Measurements from ENCODE around the gene XYLT1.

Gene XYLT1

DNA sequence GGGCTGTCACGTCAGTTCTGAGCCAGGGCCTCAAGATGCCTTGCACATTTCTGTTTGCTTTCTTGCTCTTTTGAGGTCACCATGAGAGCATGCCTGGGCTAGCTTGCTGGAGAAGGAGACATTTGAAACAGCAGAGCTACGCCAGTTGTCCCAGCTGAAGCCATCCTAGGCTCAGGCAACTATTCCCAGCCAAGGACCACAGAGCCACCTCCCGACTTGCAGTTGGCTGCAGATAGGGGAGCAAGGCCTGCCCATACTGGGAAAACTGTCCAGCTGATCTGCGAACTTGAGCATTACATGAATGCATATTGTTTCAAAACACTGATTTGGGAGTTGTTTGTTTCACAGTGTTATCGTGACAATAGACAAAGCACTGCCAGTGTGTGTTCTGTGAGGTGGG lies 340.8 kb downstream of the XYLT1 start:
- no peak overlapping the region for H3K4me3 ChIP-seq (IDR thresholded peaks at IDR 0.05; ENCODE audit: insufficient read depth, low read depth, low read length)
- no peak overlapping the region for H3K4me2 ChIP-seq
- no peaks in the 10 kb centered on the region for H3K27me3 ChIP-seq (ENCODE audit: insufficient read depth, low read depth)

GRCh38 chr16:17128791-17129190 lies 342.0 kb downstream of the XYLT1 start:
- no peak overlapping the region for H2AFZ ChIP-seq (ENCODE audit: low read depth)
- no peaks in the 10 kb centered on the region for H3K36me3 ChIP-seq (ENCODE audit: insufficient read depth)
- no peak overlapping the region for H3K4me3 ChIP-seq (IDR thresholded peaks at IDR 0.05; ENCODE audit: insufficient read depth, low read depth, low read length)
- TF ChIP-seq, protein P1, sequence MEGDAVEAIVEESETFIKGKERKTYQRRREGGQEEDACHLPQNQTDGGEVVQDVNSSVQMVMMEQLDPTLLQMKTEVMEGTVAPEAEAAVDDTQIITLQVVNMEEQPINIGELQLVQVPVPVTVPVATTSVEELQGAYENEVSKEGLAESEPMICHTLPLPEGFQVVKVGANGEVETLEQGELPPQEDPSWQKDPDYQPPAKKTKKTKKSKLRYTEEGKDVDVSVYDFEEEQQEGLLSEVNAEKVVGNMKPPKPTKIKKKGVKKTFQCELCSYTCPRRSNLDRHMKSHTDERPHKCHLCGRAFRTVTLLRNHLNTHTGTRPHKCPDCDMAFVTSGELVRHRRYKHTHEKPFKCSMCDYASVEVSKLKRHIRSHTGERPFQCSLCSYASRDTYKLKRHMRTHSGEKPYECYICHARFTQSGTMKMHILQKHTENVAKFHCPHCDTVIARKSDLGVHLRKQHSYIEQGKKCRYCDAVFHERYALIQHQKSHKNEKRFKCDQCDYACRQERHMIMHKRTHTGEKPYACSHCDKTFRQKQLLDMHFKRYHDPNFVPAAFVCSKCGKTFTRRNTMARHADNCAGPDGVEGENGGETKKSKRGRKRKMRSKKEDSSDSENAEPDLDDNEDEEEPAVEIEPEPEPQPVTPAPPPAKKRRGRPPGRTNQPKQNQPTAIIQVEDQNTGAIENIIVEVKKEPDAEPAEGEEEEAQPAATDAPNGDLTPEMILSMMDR (conservative IDR thresholded peaks at IDR 0.05; ENCODE audit: low read depth, low read length): no peak
- no peak overlapping the region for H3K4me2 ChIP-seq
- no peaks in the 10 kb centered on the region for H3K27me3 ChIP-seq (ENCODE audit: insufficient read depth, low read depth)
- H4K20me1 ChIP-seq (ENCODE audit: insufficient read depth): no peaks in the 10 kb centered on the region
- no peak overlapping the region for H3K27ac ChIP-seq
- H3K4me1 ChIP-seq (ENCODE audit: low read depth, poor library complexity, severe bottlenecking): no peaks in the 10 kb centered on the region
- H3K9ac ChIP-seq: no peak overlapping the region
- H3K79me2 ChIP-seq (ENCODE audit: insufficient read depth, low read depth): no peaks in the 10 kb centered on the region

More for the DNA sequence above, 340.8 kb downstream of the XYLT1 start:
- Histone ChIP-seq H3K36me3 (ENCODE audit: insufficient read depth) (no peaks in the 10 kb centered on the region), H3K79me2 (ENCODE audit: insufficient read depth, low read depth) (no peaks in the 10 kb centered on the region), H2AFZ (ENCODE audit: low read depth) (no peak overlapping the region), H4K20me1 (ENCODE audit: insufficient read depth) (no peaks in the 10 kb centered on the region), H3K4me1 (ENCODE audit: low read depth, poor library complexity, severe bottlenecking) (no peaks in the 10 kb centered on the region), H3K27ac (no peak overlapping the region), H3K9ac (no peak overlapping the region)
- TF ChIP-seq, protein P1 (conservative IDR thresholded peaks at IDR 0.05; ENCODE audit: low read depth, low read length): no peak

DNA sequence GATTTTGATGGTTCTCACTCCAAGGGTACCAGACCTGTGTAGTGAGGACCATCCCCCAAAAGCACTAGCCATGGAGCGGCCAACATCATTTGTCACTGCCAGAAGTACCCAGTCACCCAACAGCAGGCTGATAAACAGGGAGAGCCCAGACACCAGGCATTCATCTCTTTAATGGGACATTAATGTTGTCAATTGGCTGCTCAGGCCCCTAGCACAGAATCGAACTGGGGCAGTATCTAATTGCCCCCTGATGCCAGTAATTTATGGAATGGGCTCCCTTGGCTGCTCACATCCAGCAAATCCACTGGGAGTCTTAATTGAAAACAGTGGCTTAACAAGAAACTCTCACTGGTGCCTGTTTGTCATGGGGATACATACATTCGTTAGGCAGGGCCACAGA lies 344.6 kb downstream of the XYLT1 start:
- TF ChIP-seq, protein P1 (conservative IDR thresholded peaks at IDR 0.05; ENCODE audit: low read depth, low read length): no peak
- Histone ChIP-seq H3K9ac (no peak overlapping the region), H3K4me1 (ENCODE audit: low read depth, poor library complexity, severe bottlenecking) (no peaks in the 10 kb centered on the region)

DNA sequence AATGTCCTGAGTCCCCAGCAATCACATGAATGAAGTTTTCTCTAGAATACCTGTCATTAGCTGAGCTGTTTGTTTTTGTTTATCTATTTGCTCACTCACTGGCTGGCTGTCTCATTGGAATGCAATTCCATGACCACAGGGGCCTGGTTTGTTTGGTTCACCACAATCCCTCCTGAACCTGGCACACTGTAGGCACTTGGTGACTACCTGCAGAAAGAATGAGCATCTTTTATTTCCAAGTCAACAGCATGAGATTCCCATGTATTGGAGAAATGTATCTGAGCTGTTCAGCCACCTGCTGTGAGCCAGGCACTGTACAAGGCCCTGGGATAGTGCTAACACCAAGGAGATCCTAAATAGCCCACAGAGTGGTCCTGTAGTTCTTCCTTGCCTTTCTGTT lies 345.1 kb downstream of the XYLT1 start:
- Histone ChIP-seq H2AFZ (ENCODE audit: low read depth) (no peak overlapping the region), H3K4me1 (ENCODE audit: low read depth, poor library complexity, severe bottlenecking) (no peaks in the 10 kb centered on the region), H4K20me1 (ENCODE audit: insufficient read depth) (no peaks in the 10 kb centered on the region), H3K4me2 (no peak overlapping the region), H3K27me3 (ENCODE audit: insufficient read depth, low read depth) (no peaks in the 10 kb centered on the region), H3K9ac (no peak overlapping the region), H3K36me3 (ENCODE audit: insufficient read depth) (no peaks in the 10 kb centered on the region), H3K27ac (no peak overlapping the region), H3K4me3 (IDR thresholded peaks at IDR 0.05; ENCODE audit: insufficient read depth, low read depth, low read length) (no peak overlapping the region), H3K79me2 (ENCODE audit: insufficient read depth, low read depth) (no peaks in the 10 kb centered on the region)
- TF ChIP-seq, protein P1 (conservative IDR thresholded peaks at IDR 0.05; ENCODE audit: low read depth, low read length): no peak

More for the DNA sequence above, 344.6 kb downstream of the XYLT1 start:
- Histone ChIP-seq H3K4me2 (no peak overlapping the region), H3K27me3 (ENCODE audit: insufficient read depth, low read depth) (no peaks in the 10 kb centered on the region), H3K27ac (no peak overlapping the region), H2AFZ (ENCODE audit: low read depth) (no peak overlapping the region), H4K20me1 (ENCODE audit: insufficient read depth) (no peaks in the 10 kb centered on the region), H3K4me3 (IDR thresholded peaks at IDR 0.05; ENCODE audit: insufficient read depth, low read depth, low read length) (no peak overlapping the region), H3K36me3 (ENCODE audit: insufficient read depth) (no peaks in the 10 kb centered on the region), H3K79me2 (ENCODE audit: insufficient read depth, low read depth) (no peaks in the 10 kb centered on the region)
